K562 (cell line): ENCODE data around the gene CDCP2. TPM values are rescaled to one million over a fixed set of nuclear protein-coding genes. Genes with fewer than 3 reads are reported as not detected.
A peak's percentile ranks its signal among the peaks of the same experiment; 100 is the strongest.

Experiments
- ARHGAP35 ChIP-seq: fragments of 450-650 bp; IDR thresholded peaks from 2 replicates; pipeline ENCODE4 v1.6.1; 2018; ENCODE audit not compliant: partially characterized antibody
- CCNT2 ChIP-seq: IDR thresholded peaks from 2 replicates; pipeline ENCODE4 v1.6.1; 2011; ENCODE audit warnings: borderline replicate concordance, low read depth, mild to moderate bottlenecking, moderate library complexity, mixed read lengths, low read length; ENCODE audit not compliant: insufficient read length; ENCODE audit errors: extremely low read depth
- ELF4 ChIP-seq: fragments of 450-650 bp; formaldehyde crosslinking; IDR thresholded peaks from 2 replicates; pipeline ENCODE4 v1.4.0; 2022; ENCODE audit warnings: missing genetic modification characterization
- HDAC1 ChIP-seq, 2 experiments: fragments of 450-650 bp; IDR thresholded peaks; 2 replicates each; pipeline ENCODE4 v1.6.1; 2016 to 2017; ENCODE audit warnings: inconsistent platforms in 1 of 2, mild to moderate bottlenecking in 1 of 2, moderate library complexity in 1 of 2
- MCM3 ChIP-seq: fragments of 450-650 bp; IDR thresholded peaks from 2 replicates; pipeline ENCODE4 v1.6.1; 2016
- OTX1 ChIP-seq: fragments of 450-650 bp; formaldehyde crosslinking; IDR thresholded peaks from 2 replicates; pipeline ENCODE4 v1.4.0; 2022; ENCODE audit warnings: mild to moderate bottlenecking
- PHF20 ChIP-seq: fragments of 450-650 bp; IDR thresholded peaks from 2 replicates; pipeline ENCODE4 v1.6.1; 2018; ENCODE audit not compliant: partially characterized antibody
- RFX1 ChIP-seq: fragments of 450-650 bp; IDR thresholded peaks from 2 replicates; pipeline ENCODE4 v1.6.1; 2016; ENCODE audit warnings: mild to moderate bottlenecking, moderate library complexity
- SRSF7 ChIP-seq: fragments of 200-400 bp; formaldehyde crosslinking; optimal IDR thresholded peaks from 2 replicates; pipeline ENCODE3; 2017; ENCODE audit warnings: mild to moderate bottlenecking, low read depth, low read length
- YY1 ChIP-seq, 3 experiments: IDR thresholded peaks; 2 replicates each; pipeline ENCODE4 v1.6.1; 2011; ENCODE audit warnings: low read length in 2 of 3, mild to moderate bottlenecking in 2 of 3, moderate library complexity in 2 of 3, borderline replicate concordance in 1 of 3, control low read depth in 1 of 3, low read depth in 1 of 3; ENCODE audit not compliant: insufficient read depth in 3 of 3, insufficient replicate concordance in 2 of 3, control insufficient read depth in 1 of 3, insufficient read length in 1 of 3; ENCODE audit errors: extremely low read depth in 1 of 3
- polyA plus RNA-seq, 8 experiments: library from polyadenylated mRNA; depleted of rRNA in 4 of 8; stranded (reverse) in 5 of 8; unstranded in 3 of 8; fragments of >200 nt; fragmentation: Nextera tagmentation in 2 of 8; fragmentation: Illumina TruSeq in 1 of 8; extraction: Ambion mirVana in 2 of 8; extraction: Trizol in 1 of 8; gene quantifications; 2 replicates each; pipeline versions ENCODE4 v1.2.1 to v1.2.3, GENCODE V29; 2011 to 2014; ENCODE audit warnings: inconsistent platforms in 1 of 8, missing spikeins in 1 of 8
- total RNA-seq, 7 experiments: library from RNA; depleted of rRNA in 6 of 7; stranded (reverse); fragments of >200 nt in 6 of 7; fragmentation: Illumina TruSeq in 2 of 7; extraction: Trizol in 2 of 7; gene quantifications; 2 replicates each; pipeline versions ENCODE4 v1.2.1 to v1.2.3, GENCODE V29; 2011 to 2021; ENCODE audit warnings: low replicate concordance in 1 of 7
- TF ChIP-seq, protein P1 (sequence below): fragments of 250-450 bp; sonication (Bioruptor Pico); IDR thresholded peaks from 2 replicates; pipeline ENCODE4 v1.8.0; 2022; ENCODE audit warnings: inconsistent platforms
- TF ChIP-seq, protein P2 (sequence below): sonication (generic); formaldehyde crosslinking; IDR thresholded peaks from 2 replicates; pipeline ENCODE4 v1.9.0; 2022; ENCODE audit warnings: mild to moderate bottlenecking, missing genetic modification reagents
- TF ChIP-seq, protein P3 (sequence below): fragments of 450-650 bp; IDR thresholded peaks from 2 replicates; pipeline ENCODE4 v1.7.0; 2016; ENCODE audit warnings: borderline replicate concordance
- TF ChIP-seq, protein P4 (sequence below): fragments of 450-650 bp; IDR thresholded peaks from 2 replicates; pipeline ENCODE4 v1.6.1; 2018; ENCODE audit warnings: mild to moderate bottlenecking, low read depth; ENCODE audit not compliant: partially characterized antibody
- TF ChIP-seq, protein P5 (sequence below): fragments of 450-650 bp; formaldehyde crosslinking; IDR thresholded peaks from 2 replicates; pipeline ENCODE4 v1.4.0; 2022; ENCODE audit warnings: missing genetic modification characterization
- TF ChIP-seq, protein P6 (sequence below): fragments of 450-650 bp; IDR thresholded peaks from 2 replicates; pipeline ENCODE4 v1.6.1; 2016; ENCODE audit warnings: antibody characterized with exemption

Gene CDCP2
- total and polyA plus RNA-seq, 9 of the 15 experiments (the other 6 are each of a cell fraction or from before 2014, with no cell fraction given) = not detected

DNA sequence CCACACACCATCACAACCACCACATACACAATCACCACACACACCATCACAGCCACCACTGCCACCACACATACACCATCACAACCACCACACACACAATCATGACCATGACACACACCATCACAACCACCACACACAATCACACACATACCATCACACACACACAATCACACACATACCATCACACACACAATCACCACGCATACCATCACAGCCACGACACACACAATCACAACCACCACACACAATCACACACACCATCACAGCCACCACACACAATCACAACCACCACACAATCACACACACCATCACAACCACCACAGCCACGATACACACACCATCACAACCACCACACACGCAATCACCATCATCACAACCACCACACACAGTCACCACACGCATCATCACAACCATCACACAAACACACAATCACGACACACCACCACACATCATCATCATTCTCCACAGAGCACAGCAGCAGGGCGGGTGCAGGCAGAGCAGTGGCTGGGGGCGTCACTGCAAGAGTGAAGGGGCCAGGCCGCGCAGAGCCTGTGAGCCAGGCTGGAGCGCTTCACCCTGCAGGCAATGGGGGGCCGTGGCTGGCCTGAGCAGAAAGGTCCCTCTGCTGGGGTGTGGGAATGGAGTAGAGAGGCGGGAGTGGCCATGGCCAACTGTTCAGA lies 32.6 kb downstream of the CDCP2 start (continued):
- TF ChIP-seq, protein P1, sequence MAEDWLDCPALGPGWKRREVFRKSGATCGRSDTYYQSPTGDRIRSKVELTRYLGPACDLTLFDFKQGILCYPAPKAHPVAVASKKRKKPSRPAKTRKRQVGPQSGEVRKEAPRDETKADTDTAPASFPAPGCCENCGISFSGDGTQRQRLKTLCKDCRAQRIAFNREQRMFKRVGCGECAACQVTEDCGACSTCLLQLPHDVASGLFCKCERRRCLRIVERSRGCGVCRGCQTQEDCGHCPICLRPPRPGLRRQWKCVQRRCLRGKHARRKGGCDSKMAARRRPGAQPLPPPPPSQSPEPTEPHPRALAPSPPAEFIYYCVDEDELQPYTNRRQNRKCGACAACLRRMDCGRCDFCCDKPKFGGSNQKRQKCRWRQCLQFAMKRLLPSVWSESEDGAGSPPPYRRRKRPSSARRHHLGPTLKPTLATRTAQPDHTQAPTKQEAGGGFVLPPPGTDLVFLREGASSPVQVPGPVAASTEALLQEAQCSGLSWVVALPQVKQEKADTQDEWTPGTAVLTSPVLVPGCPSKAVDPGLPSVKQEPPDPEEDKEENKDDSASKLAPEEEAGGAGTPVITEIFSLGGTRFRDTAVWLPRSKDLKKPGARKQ (CRISPR knock-in tag) = no peak
- no peak for TF ChIP-seq YY1 (IDR thresholded peaks at IDR 0.05; ENCODE audit: borderline replicate concordance in 1 of 3, control insufficient read depth in 1 of 3, extremely low read depth in 1 of 3, insufficient read depth in 3 of 3, insufficient read length in 1 of 3, insufficient replicate concordance in 2 of 3, low read depth in 1 of 3, low read length in 2 of 3)
- no peak for TF ChIP-seq CCNT2
- TF ChIP-seq, protein P2, sequence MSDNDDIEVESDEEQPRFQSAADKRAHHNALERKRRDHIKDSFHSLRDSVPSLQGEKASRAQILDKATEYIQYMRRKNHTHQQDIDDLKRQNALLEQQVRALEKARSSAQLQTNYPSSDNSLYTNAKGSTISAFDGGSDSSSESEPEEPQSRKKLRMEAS = 0 out of 2 replicates have a peak, but pooled peaks have one; percentile 22
- peak; percentile 62; the same call in 1 of the 2 replicates for TF ChIP-seq ELF4 (CRISPR knock-in tag)
- TF ChIP-seq, protein P3, sequence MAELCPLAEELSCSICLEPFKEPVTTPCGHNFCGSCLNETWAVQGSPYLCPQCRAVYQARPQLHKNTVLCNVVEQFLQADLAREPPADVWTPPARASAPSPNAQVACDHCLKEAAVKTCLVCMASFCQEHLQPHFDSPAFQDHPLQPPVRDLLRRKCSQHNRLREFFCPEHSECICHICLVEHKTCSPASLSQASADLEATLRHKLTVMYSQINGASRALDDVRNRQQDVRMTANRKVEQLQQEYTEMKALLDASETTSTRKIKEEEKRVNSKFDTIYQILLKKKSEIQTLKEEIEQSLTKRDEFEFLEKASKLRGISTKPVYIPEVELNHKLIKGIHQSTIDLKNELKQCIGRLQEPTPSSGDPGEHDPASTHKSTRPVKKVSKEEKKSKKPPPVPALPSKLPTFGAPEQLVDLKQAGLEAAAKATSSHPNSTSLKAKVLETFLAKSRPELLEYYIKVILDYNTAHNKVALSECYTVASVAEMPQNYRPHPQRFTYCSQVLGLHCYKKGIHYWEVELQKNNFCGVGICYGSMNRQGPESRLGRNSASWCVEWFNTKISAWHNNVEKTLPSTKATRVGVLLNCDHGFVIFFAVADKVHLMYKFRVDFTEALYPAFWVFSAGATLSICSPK = 0 out of 2 replicates have a peak, but pooled peaks have one; percentile 46
- TF ChIP-seq, protein P4, sequence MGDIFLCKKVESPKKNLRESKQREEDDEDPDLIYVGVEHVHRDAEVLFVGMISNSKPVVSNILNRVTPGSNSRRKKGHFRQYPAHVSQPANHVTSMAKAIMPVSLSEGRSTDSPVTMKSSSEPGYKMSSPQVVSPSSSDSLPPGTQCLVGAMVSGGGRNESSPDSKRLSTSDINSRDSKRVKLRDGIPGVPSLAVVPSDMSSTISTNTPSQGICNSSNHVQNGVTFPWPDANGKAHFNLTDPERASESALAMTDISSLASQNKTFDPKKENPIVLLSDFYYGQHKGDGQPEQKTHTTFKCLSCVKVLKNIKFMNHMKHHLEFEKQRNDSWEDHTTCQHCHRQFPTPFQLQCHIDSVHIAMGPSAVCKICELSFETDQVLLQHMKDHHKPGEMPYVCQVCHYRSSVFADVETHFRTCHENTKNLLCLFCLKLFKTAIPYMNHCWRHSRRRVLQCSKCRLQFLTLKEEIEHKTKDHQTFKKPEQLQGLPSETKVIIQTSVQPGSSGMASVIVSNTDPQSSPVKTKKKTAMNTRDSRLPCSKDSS = peak; percentile 42
- 0 out of 4 replicates have a peak, but pooled peaks of 1 of the 2 experiments have one; percentile 46 for TF ChIP-seq HDAC1 (IDR thresholded peaks at IDR 0.05)
- TF ChIP-seq ARHGAP35 = peak; percentile 25
- no peak for TF ChIP-seq SRSF7
- TF ChIP-seq OTX1 = peak; percentile 16; the same call in 1 of the 2 replicates
- TF ChIP-seq, protein P5, sequence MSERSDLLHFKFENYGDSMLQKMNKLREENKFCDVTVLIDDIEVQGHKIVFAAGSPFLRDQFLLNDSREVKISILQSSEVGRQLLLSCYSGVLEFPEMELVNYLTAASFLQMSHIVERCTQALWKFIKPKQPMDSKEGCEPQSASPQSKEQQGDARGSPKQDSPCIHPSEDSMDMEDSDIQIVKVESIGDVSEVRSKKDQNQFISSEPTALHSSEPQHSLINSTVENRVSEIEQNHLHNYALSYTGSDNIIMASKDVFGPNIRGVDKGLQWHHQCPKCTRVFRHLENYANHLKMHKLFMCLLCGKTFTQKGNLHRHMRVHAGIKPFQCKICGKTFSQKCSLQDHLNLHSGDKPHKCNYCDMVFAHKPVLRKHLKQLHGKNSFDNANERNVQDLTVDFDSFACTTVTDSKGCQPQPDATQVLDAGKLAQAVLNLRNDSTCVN (CRISPR knock-in tag) = peak; percentile 59; the same call in 1 of the 2 replicates
- peak; percentile 54 for TF ChIP-seq PHF20
- TF ChIP-seq MCM3 = 0 out of 2 replicates have a peak, but pooled peaks have one; percentile 23
- TF ChIP-seq, protein P6, sequence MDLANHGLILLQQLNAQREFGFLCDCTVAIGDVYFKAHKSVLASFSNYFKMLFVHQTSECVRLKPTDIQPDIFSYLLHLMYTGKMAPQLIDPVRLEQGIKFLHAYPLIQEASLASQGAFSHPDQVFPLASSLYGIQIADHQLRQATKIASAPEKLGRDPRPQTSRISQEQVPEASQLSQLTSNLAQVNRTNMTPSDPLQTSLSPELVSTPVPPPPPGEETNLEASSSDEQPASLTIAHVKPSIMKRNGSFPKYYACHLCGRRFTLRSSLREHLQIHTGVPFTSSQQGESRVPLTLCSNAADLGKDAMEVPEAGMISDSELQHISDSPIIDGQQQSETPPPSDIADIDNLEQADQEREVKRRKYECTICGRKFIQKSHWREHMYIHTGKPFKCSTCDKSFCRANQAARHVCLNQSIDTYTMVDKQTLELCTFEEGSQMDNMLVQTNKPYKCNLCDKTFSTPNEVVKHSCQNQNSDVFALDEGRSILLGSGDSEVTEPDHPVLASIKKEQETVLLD = no peak
- no peak for TF ChIP-seq RFX1
